GM19395 (cell line): ENCODE data around the gene PRRT3.
"Not testable (repeated sequence)": the region's sequence is repeated elsewhere in the genome, so short reads cannot be mapped to it uniquely, and the experiment has no call there.

Source experiments
- ATAC-seq: cut with Tn5 transposase; IDR thresholded peaks from one replicate; pipeline ENCODE4 v1.9.1; 2021; ENCODE audit warnings: mild to moderate bottlenecking, moderate library complexity; ENCODE audit not compliant: unreplicated experiment

PRRT3 gene

GRCh38 chr3:9899289-9899791, 52.9 kb downstream of the PRRT3 start:
- ATAC-seq: no peak

GRCh38 chr3:9898467-9899241, 53.6 kb downstream of the PRRT3 start:
- no peak for ATAC-seq

GRCh38 chr3:9897408-9898372, 54.5 kb downstream of the PRRT3 start:
- peak; percentile 64 for ATAC-seq

- not testable (repeated sequence) for ATAC-seq
These were observed 55.3 kb downstream of the PRRT3 start for GRCh38 chr3:9896755-9897407.

- ATAC-seq: not testable (repeated sequence)
These were observed 56.5 kb downstream of the PRRT3 start for GRCh38 chr3:9895715-9896114.
